HepG2 (cell line): ENCODE results near the gene MIDN. TPM values are rescaled to one million over a fixed set of nuclear protein-coding genes. Genes with fewer than 3 reads are reported as not detected.

Source experiments
- CENPX ChIP-seq: sonication (generic); formaldehyde crosslinking; IDR thresholded peaks from 2 replicates; pipeline ENCODE4 v1.9.0; 2021; ENCODE audit warnings: mild to moderate bottlenecking, missing genetic modification reagents, moderate library complexity
- CREM ChIP-seq, 2 experiments: sonication (generic) in 1 of 2; formaldehyde crosslinking in 1 of 2; IDR thresholded peaks; 2 replicates each; pipeline versions ENCODE4 v1.4.0 to v1.6.1; 2016 to 2020; ENCODE audit warnings: antibody characterized with exemption in 1 of 2, mild to moderate bottlenecking in 1 of 2, missing genetic modification reagents in 1 of 2
- ETV5 ChIP-seq: IDR thresholded peaks from 2 replicates; pipeline ENCODE4 v1.6.1; 2018; ENCODE audit warnings: missing biosample characterization, missing genetic modification reagents, inconsistent platforms, borderline replicate concordance
- HDAC1 ChIP-seq: sonication (generic); formaldehyde crosslinking; IDR thresholded peaks from 2 replicates; pipeline ENCODE4 v1.5.1; 2020; ENCODE audit warnings: mild to moderate bottlenecking, missing genetic modification reagents
- JUNB ChIP-seq: sonication (generic); formaldehyde crosslinking; IDR thresholded peaks from 2 replicates; pipeline ENCODE4 v1.8.0; 2022; ENCODE audit warnings: missing genetic modification reagents, mild to moderate bottlenecking, borderline replicate concordance
- MAFK ChIP-seq, 2 experiments: IDR thresholded peaks in 1 of 2; conservative IDR thresholded peaks in 1 of 2; 2 replicates each; pipeline ENCODE4 v1.6.1; 2011; ENCODE audit warnings: improper control_type of control experiment in 2 of 2, low read length in 2 of 2
- PITX1 ChIP-seq: sonication (generic); formaldehyde crosslinking; IDR thresholded peaks from 2 replicates; pipeline ENCODE4 v1.5.1; 2020; ENCODE audit warnings: mild to moderate bottlenecking, missing genetic modification reagents
- RBM39 ChIP-seq: fragments of 200-400 bp; formaldehyde crosslinking; IDR thresholded peaks from one replicate; pipeline ENCODE4 v1.6.1; 2018; ENCODE audit warnings: antibody characterized with exemption, mild to moderate bottlenecking, low read depth, low read length; ENCODE audit not compliant: poor library complexity, severe bottlenecking
- REPIN1 ChIP-seq: sonication (generic); formaldehyde crosslinking; IDR thresholded peaks from 2 replicates; pipeline ENCODE4 v1.8.0; 2022; ENCODE audit warnings: missing genetic modification reagents, low read depth, mild to moderate bottlenecking, borderline replicate concordance
- TEAD3 ChIP-seq: optimal IDR thresholded peaks from 2 replicates; pipeline ENCODE3; 2016; ENCODE audit warnings: borderline replicate concordance
- TFE3 ChIP-seq: IDR thresholded peaks from 2 replicates; pipeline ENCODE4 v1.6.1; 2016
- ZBTB2 ChIP-seq: sonication (generic); formaldehyde crosslinking; IDR thresholded peaks from 2 replicates; pipeline ENCODE4 v1.8.0; 2022; ENCODE audit warnings: low read depth, missing genetic modification reagents
- ZBTB40 ChIP-seq, 2 experiments: fragments of 450-650 bp in 1 of 2; sonication (generic) in 1 of 2; formaldehyde crosslinking in 1 of 2; IDR thresholded peaks; 2 replicates each; pipeline versions ENCODE4 v1.6.1 to v1.8.0; 2016 to 2022; ENCODE audit warnings: antibody characterized with exemption in 1 of 2, mild to moderate bottlenecking in 1 of 2, missing genetic modification reagents in 1 of 2
- ZBTB7A ChIP-seq: sonication (generic); formaldehyde crosslinking; IDR thresholded peaks from 2 replicates; pipeline ENCODE4 v1.8.0; 2022; ENCODE audit warnings: mild to moderate bottlenecking, missing genetic modification reagents
- ZNF160 ChIP-seq: sonication (generic); formaldehyde crosslinking; IDR thresholded peaks from 2 replicates; pipeline ENCODE4 v1.8.0; 2022; ENCODE audit warnings: mild to moderate bottlenecking, inconsistent platforms, missing genetic modification reagents
- ZNF235 ChIP-seq: sonication (generic); formaldehyde crosslinking; IDR thresholded peaks from 2 replicates; pipeline ENCODE4 v1.8.1; 2023; ENCODE audit warnings: mild to moderate bottlenecking, missing genetic modification reagents, borderline replicate concordance
- polyA plus RNA-seq, 8 experiments: library from polyadenylated mRNA; depleted of rRNA in 3 of 8; stranded (reverse) in 7 of 8; unstranded in 1 of 8; fragments of >200 nt; fragmentation: Illumina TruSeq in 4 of 8; extraction: Trizol in 4 of 8; gene quantifications; 2 replicates each; pipeline versions ENCODE4 v1.2.1 to v1.2.3, GENCODE V29; 2011 to 2016; ENCODE audit warnings: low read depth in 4 of 8, missing spikeins in 1 of 8, mixed read lengths in 1 of 8; ENCODE audit not compliant: insufficient read depth in 1 of 8
- total RNA-seq, 5 experiments: library from RNA; depleted of rRNA; stranded (reverse); fragments of >200 nt; fragmentation: Illumina TruSeq; extraction: Trizol; gene quantifications; 2 replicates each; pipeline ENCODE4 v1.2.3, GENCODE V29; 2016; ENCODE audit warnings: low read depth in 1 of 5

MIDN gene
- total and polyA plus RNA-seq, 2 of the 13 experiments (the other 11 are each of a cell fraction or from before 2014, with no cell fraction given) = 8.4 to 18.0 TPM

- TF ChIP-seq MAFK (conservative IDR thresholded peaks at IDR 0.05 in 1 of 2, IDR thresholded peaks at IDR 0.05 in 1 of 2; ENCODE audit: low read length in 2 of 2) = no peak
- no peak for TF ChIP-seq JUNB (CRISPR knock-in tag)
- no peak for TF ChIP-seq ZBTB40 (IDR thresholded peaks at IDR 0.05)
- peak; percentile 23; the same call in 1 of the 2 replicates for TF ChIP-seq ZBTB40 (CRISPR knock-in tag; IDR thresholded peaks at IDR 0.05)
- TF ChIP-seq REPIN1 (CRISPR knock-in tag) = 0 out of 2 replicates have a peak, but pooled peaks have one; percentile 47
- no peak for TF ChIP-seq ZNF160 (CRISPR knock-in tag)
- no peak for TF ChIP-seq CENPX (CRISPR knock-in tag)
- TF ChIP-seq ZBTB2 (CRISPR knock-in tag) = no peak
- TF ChIP-seq ETV5 (CRISPR knock-in tag) = peak; percentile 54; the same call in 1 of the 2 replicates
- TF ChIP-seq RBM39 = no peak
- peak; percentile 86 for TF ChIP-seq HDAC1 (CRISPR knock-in tag)
- TF ChIP-seq TFE3 (CRISPR knock-in tag) = peak; percentile 45; the same call in 1 of the 2 replicates
- TF ChIP-seq CREM (IDR thresholded peaks at IDR 0.05) = peak; percentile 49; the same call in 1 of the 2 replicates
- no peak for TF ChIP-seq CREM (CRISPR knock-in tag; IDR thresholded peaks at IDR 0.05)
- 0 out of 2 replicates have a peak, but pooled peaks have one; percentile 10 for TF ChIP-seq ZNF235
- TF ChIP-seq ZBTB7A = peak; percentile 70; the same call in 1 of the 2 replicates
- peak; percentile 87 for TF ChIP-seq PITX1 (CRISPR knock-in tag)
- TF ChIP-seq TEAD3 = peak; percentile 30
Observed at GRCh38 chr19:1254530-1255185, 6.3 kb downstream of the MIDN start (continued).
